Tibial nerve (tissue), 3 donors: ENCODE data around the gene FRMD6.

Source experiments
- CTCF ChIP-seq, 5 experiments: fragments of 200-600 bp in 3 of 5; fragments of 450-650 bp in 2 of 5; sonication (generic) in 3 of 5; IDR thresholded peaks; one replicate each; pipeline ENCODE4 v1.5.1; 2016 to 2019; ENCODE audit warnings: antibody characterized with exemption in 5 of 5, mild to moderate bottlenecking in 3 of 5, moderate library complexity in 2 of 5
- POLR2A ChIP-seq, 2 donors: fragments of 450-650 bp; IDR thresholded peaks; one replicate each; pipeline ENCODE4 v1.6.1; 2017; ENCODE audit warnings: antibody characterized with exemption in 2 of 2, mild to moderate bottlenecking in 2 of 2, moderate library complexity in 2 of 2

DNA sequence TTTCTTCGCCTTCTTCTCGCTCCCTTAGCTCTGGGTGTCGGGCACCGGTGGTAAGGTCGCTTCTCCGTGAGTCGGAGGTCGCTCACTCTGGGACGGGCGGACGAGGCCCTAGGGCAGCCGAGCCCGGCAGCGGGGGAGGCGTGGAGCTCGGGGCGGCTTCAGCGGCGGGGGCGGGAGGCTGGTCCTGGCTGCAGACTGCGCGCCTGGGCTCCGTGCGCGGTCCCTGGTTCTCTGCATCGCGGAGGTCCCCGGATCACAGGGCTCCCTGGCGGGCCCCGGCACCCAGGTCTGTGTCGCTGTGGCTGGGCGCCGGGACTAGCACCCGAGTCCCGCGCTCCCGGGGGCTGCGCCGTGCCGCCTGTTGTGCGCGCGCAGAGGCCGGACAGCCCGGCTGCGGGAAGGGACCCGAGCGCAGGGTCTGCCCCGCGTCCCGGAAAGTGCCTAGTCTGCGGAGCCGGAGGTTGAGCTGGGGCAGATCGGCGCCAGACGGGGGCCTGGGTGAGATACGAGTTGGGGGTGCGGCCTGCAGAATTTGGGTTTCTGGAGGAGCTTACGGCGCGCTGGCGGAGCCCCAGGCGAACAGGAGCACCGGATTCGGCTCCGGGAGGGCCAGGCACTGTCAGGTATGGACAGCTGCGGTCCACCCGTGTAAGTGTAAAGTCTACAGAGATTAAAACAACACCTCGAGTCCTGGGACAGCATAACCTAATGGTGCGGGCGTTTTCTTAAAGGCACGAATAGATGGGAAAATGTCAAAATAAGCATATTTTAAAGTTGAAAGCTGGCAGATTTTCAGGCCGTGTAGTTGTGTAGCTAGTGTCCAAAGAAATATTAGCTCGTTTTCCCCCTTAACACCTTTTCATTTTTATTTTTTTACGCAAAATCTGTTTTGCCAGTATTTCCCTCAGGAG, 713 bp downstream of the FRMD6 start:
- TF ChIP-seq CTCF (IDR thresholded peaks at IDR 0.05), result peak in 2 of 5 experiments; percentile 40 to 56
- no peak for TF ChIP-seq POLR2A (IDR thresholded peaks at IDR 0.05)
